ENCODE measurements around the gene TBC1D4.

- TF ChIP-seq, protein P1, sequence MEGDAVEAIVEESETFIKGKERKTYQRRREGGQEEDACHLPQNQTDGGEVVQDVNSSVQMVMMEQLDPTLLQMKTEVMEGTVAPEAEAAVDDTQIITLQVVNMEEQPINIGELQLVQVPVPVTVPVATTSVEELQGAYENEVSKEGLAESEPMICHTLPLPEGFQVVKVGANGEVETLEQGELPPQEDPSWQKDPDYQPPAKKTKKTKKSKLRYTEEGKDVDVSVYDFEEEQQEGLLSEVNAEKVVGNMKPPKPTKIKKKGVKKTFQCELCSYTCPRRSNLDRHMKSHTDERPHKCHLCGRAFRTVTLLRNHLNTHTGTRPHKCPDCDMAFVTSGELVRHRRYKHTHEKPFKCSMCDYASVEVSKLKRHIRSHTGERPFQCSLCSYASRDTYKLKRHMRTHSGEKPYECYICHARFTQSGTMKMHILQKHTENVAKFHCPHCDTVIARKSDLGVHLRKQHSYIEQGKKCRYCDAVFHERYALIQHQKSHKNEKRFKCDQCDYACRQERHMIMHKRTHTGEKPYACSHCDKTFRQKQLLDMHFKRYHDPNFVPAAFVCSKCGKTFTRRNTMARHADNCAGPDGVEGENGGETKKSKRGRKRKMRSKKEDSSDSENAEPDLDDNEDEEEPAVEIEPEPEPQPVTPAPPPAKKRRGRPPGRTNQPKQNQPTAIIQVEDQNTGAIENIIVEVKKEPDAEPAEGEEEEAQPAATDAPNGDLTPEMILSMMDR (IDR thresholded peaks at IDR 0.05): no peak
- TF ChIP-seq POLR2AphosphoS5 (IDR thresholded peaks at IDR 0.05): no peak
- TF ChIP-seq POLR2A (IDR thresholded peaks at IDR 0.05): no peak
These were observed 202.1 kb downstream of the TBC1D4 start for GRCh38 chr13:75279834-75280369.
